Lung microvascular endothelial cell (primary cell): ENCODE measurements around the gene IZUMO4. TPM values are rescaled to one million over a fixed set of nuclear protein-coding genes. Genes with fewer than 3 reads are reported as not detected.
A peak's percentile ranks its signal among the peaks of the same experiment; 100 is the strongest.
"Not testable (repeated sequence)": the region's sequence is repeated elsewhere in the genome, so short reads cannot be mapped to it uniquely, and the experiment has no call there.

ENCODE experiments used
- DNase-seq, 2 donors: peaks; one replicate each; pipeline versions ENCODE4 v3.0.0 to v3.0.0-alpha.2; 2010; ENCODE audit warnings: low read depth in 2 of 2
- total RNA-seq: library from RNA; depleted of rRNA; stranded (reverse); fragments of >200 nt; gene quantifications from 2 replicates; pipeline ENCODE4 v1.2.1, GENCODE V29; 2014

Gene IZUMO4
- total RNA-seq, 1 donor from 2014 or later = 0.60 TPM

- no peak for DNase-seq
Measured at GRCh38 chr19:2122251-2122650, 25.5 kb downstream of the IZUMO4 start.

GRCh38 chr19:2122982-2123381 lies 26.3 kb downstream of the IZUMO4 start:
- DNase-seq = no peak

GRCh38 chr19:2123682-2124387 lies 27.1 kb downstream of the IZUMO4 start:
- DNase-seq = peak in 1 of 2 donors; percentile 33

- DNase-seq = no peak
Measured at GRCh38 chr19:2126879-2127518, 30.3 kb downstream of the IZUMO4 start.

- DNase-seq = no peak
Measured at GRCh38 chr19:2127758-2128157, 31.0 kb downstream of the IZUMO4 start.

- DNase-seq = not testable (repeated sequence)
Measured at GRCh38 chr19:2128252-2128651, 31.5 kb downstream of the IZUMO4 start.

- no peak for DNase-seq
Measured at GRCh38 chr19:2129022-2129421, 32.3 kb downstream of the IZUMO4 start.

- DNase-seq = no peak
Measured at GRCh38 chr19:2129486-2129885, 32.8 kb downstream of the IZUMO4 start.

- DNase-seq = no peak
Measured at GRCh38 chr19:2129892-2130770, 33.4 kb downstream of the IZUMO4 start.

- DNase-seq = not testable (repeated sequence)
Measured at GRCh38 chr19:2131012-2131975, 34.6 kb downstream of the IZUMO4 start.

GRCh38 chr19:2132191-2132590 lies 35.5 kb downstream of the IZUMO4 start:
- no peak for DNase-seq

- no peak for DNase-seq
Measured at GRCh38 chr19:2132731-2133490, 36.2 kb downstream of the IZUMO4 start.

GRCh38 chr19:2135474-2136402 lies 39.0 kb downstream of the IZUMO4 start:
- DNase-seq = no peak

- no peak for DNase-seq
Measured at GRCh38 chr19:2136796-2137195, 40.1 kb downstream of the IZUMO4 start.

- DNase-seq = no peak
Measured at GRCh38 chr19:2138061-2138728, 41.5 kb downstream of the IZUMO4 start.

- DNase-seq = no peak
Measured at GRCh38 chr19:2139385-2140137, 42.8 kb downstream of the IZUMO4 start.

GRCh38 chr19:2140138-2140569 lies 43.4 kb downstream of the IZUMO4 start:
- DNase-seq = no peak
